HFFc6 (cell line): ENCODE results near the gene CARTPT. TPM values are rescaled to one million over a fixed set of nuclear protein-coding genes. Genes with fewer than 3 reads are reported as not detected.

Experiments
- DNase-seq: peaks from one replicate; pipeline ENCODE4 v3.0.0-alpha.2; 2018
- H3K27ac Mint-ChIP-seq: 2 replicates; pipeline ENCODE4 v1.8.0; 2020; ENCODE audit warnings: mild to moderate bottlenecking, mixed read lengths
- H3K27me3 Mint-ChIP-seq: 2 replicates; pipeline ENCODE4 v1.8.0; 2021; ENCODE audit warnings: mild to moderate bottlenecking, moderate library complexity, mixed read lengths; ENCODE audit not compliant: insufficient read depth
- H3K36me3 Mint-ChIP-seq: 2 replicates; pipeline ENCODE4 v1.8.0; 2021; ENCODE audit warnings: low read depth, mixed read lengths
- H3K4me1 Mint-ChIP-seq: 2 replicates; pipeline ENCODE4 v1.8.0; 2020; ENCODE audit warnings: low read depth, mixed read lengths
- H3K4me3 Mint-ChIP-seq: 2 replicates; pipeline ENCODE4 v1.8.0; 2020; ENCODE audit warnings: mild to moderate bottlenecking, moderate library complexity, mixed read lengths
- H3K9me3 Mint-ChIP-seq: 2 replicates; pipeline ENCODE4 v1.8.0; 2020; ENCODE audit warnings: mild to moderate bottlenecking, mixed read lengths
- total RNA-seq, 6 experiments: library from RNA; stranded (reverse); fragmentation: NEBNext Ultra II Directional; extraction: Animal tissue kit (Norgen Biotek cat#: 25700); gene quantifications; 2 replicates in 1 of 6; 3 replicates in 5 of 6; pipeline ENCODE4 v1.2.3, GENCODE V29; 2021
- TF ChIP-seq, protein P1 (sequence below): fragments of 200-600 bp; sonication (generic); IDR thresholded peaks from 2 replicates; pipeline ENCODE4 v1.5.0; 2021; ENCODE audit warnings: antibody characterized with exemption, mild to moderate bottlenecking

CARTPT gene
- total RNA-seq, 6 experiments from 2014 or later = not detected

DNA sequence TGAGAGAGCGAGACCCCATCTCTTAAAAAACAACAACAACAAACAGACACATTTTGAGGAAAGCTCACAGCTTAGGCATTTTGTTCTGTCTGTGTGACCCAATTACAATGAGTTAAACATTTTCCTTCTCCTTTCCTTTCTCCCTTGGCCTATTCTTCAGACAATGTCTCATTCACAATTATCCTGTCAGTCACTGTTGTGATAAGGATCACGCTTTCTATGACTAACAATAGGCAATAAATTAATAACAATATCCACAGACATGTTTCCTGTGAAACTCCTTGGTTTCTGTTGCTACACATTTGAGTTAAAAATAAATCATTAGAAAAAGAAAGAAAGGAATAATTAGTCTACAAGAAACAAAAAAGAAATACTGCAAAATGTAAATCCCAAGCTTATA is 19.8 kb upstream of the CARTPT start:
- H3K27me3 Mint-ChIP-seq = peaks cover 29% of the 10 kb centered on the region
- no peak overlapping the region for H3K4me3 Mint-ChIP-seq
- TF ChIP-seq, protein P1, sequence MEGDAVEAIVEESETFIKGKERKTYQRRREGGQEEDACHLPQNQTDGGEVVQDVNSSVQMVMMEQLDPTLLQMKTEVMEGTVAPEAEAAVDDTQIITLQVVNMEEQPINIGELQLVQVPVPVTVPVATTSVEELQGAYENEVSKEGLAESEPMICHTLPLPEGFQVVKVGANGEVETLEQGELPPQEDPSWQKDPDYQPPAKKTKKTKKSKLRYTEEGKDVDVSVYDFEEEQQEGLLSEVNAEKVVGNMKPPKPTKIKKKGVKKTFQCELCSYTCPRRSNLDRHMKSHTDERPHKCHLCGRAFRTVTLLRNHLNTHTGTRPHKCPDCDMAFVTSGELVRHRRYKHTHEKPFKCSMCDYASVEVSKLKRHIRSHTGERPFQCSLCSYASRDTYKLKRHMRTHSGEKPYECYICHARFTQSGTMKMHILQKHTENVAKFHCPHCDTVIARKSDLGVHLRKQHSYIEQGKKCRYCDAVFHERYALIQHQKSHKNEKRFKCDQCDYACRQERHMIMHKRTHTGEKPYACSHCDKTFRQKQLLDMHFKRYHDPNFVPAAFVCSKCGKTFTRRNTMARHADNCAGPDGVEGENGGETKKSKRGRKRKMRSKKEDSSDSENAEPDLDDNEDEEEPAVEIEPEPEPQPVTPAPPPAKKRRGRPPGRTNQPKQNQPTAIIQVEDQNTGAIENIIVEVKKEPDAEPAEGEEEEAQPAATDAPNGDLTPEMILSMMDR = no peak
- no peaks in the 10 kb centered on the region for H3K36me3 Mint-ChIP-seq
- no peak overlapping the region for H3K27ac Mint-ChIP-seq
- H3K9me3 Mint-ChIP-seq = no peaks in the 10 kb centered on the region
- peaks cover 4% of the 10 kb centered on the region; the same call in 1 of the 2 replicates for H3K4me1 Mint-ChIP-seq
- no peak for DNase-seq

DNA sequence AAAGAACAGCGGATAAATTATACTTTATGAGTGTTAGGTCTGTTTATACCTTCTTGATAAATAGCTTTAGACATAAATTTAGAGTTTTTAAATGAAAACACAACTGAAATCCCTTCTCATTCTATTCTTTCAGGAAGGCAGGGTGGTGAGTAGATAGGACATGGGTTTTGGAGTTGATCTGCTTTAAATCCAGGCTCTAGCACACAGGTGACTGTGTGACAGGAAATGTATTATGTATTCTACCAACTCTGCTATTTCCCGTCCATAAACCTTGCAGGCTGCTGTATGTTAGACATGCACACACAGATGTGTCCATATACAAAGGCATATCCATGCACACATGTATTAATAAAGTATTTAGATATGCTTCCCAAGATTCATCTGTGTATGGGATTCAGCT is 19.3 kb upstream of the CARTPT start:
- Mint-ChIP-seq H3K9me3 (no peaks in the 10 kb centered on the region), H3K36me3 (no peaks in the 10 kb centered on the region), H3K4me1 (no peaks in the 10 kb centered on the region), H3K27ac (no peak overlapping the region), H3K27me3 (peaks cover 32% of the 10 kb centered on the region), H3K4me3 (no peak overlapping the region)
- no peak for DNase-seq
- TF ChIP-seq, protein P1 = no peak

- H3K36me3 Mint-ChIP-seq = no peaks in the 10 kb centered on the region
- H3K4me3 Mint-ChIP-seq = no peak overlapping the region
- no peak for DNase-seq
- H3K9me3 Mint-ChIP-seq = no peaks in the 10 kb centered on the region
- no peak overlapping the region for H3K27ac Mint-ChIP-seq
- TF ChIP-seq, protein P1 = no peak
- H3K4me1 Mint-ChIP-seq = no peaks in the 10 kb centered on the region
- peaks cover 31% of the 10 kb centered on the region for H3K27me3 Mint-ChIP-seq
Measured at GRCh38 chr5:71700803-71701202, 18.3 kb upstream of the CARTPT start.

GRCh38 chr5:71701407-71701806 is 17.7 kb upstream of the CARTPT start:
- H3K4me1 Mint-ChIP-seq = no peaks in the 10 kb centered on the region
- H3K27me3 Mint-ChIP-seq = peaks cover 36% of the 10 kb centered on the region
- no peaks in the 10 kb centered on the region for H3K9me3 Mint-ChIP-seq
- H3K27ac Mint-ChIP-seq = no peak overlapping the region
- no peak overlapping the region for H3K4me3 Mint-ChIP-seq
- H3K36me3 Mint-ChIP-seq = no peaks in the 10 kb centered on the region
- DNase-seq = no peak
- TF ChIP-seq, protein P1 = no peak

- Mint-ChIP-seq H3K4me3 (no peak overlapping the region), H3K4me1 (no peaks in the 10 kb centered on the region), H3K36me3 (no peaks in the 10 kb centered on the region), H3K27me3 (peaks cover 41% of the 10 kb centered on the region), H3K9me3 (no peaks in the 10 kb centered on the region), H3K27ac (no peak overlapping the region)
- TF ChIP-seq, protein P1 = no peak
- DNase-seq = no peak
Measured at GRCh38 chr5:71703941-71704340, 15.1 kb upstream of the CARTPT start.

- no peaks in the 10 kb centered on the region for H3K9me3 Mint-ChIP-seq
- H3K27me3 Mint-ChIP-seq = peaks cover 41% of the 10 kb centered on the region
- H3K27ac Mint-ChIP-seq = no peak overlapping the region
- H3K4me3 Mint-ChIP-seq = no peak overlapping the region
- H3K36me3 Mint-ChIP-seq = no peaks in the 10 kb centered on the region
- H3K4me1 Mint-ChIP-seq = no peaks in the 10 kb centered on the region
- no peak for DNase-seq
- TF ChIP-seq, protein P1 = no peak
Measured at GRCh38 chr5:71705421-71705820, 13.7 kb upstream of the CARTPT start.
